Neural cell (in vitro differentiated cells): Measurements from ENCODE around the gene FBXO3.

Source experiments
- EZH2 ChIP-seq: fragments of 200-600, 300-800 bp; shearing (Covaris generic), sonication (generic); IDR thresholded peaks from 2 replicates; pipeline ENCODE4 v1.6.1; 2014; ENCODE audit warnings: antibody characterized with exemption, low read length, borderline replicate concordance, mild to moderate bottlenecking; ENCODE audit not compliant: insufficient read depth, poor library complexity, severe bottlenecking
- TF ChIP-seq, protein P1 (sequence below): fragments of 450-650 bp; IDR thresholded peaks from 2 replicates; pipeline ENCODE4 v1.5.1; 2014; ENCODE audit warnings: antibody characterized with exemption, mild to moderate bottlenecking, moderate library complexity; ENCODE audit not compliant: poor library complexity, severe bottlenecking

DNA sequence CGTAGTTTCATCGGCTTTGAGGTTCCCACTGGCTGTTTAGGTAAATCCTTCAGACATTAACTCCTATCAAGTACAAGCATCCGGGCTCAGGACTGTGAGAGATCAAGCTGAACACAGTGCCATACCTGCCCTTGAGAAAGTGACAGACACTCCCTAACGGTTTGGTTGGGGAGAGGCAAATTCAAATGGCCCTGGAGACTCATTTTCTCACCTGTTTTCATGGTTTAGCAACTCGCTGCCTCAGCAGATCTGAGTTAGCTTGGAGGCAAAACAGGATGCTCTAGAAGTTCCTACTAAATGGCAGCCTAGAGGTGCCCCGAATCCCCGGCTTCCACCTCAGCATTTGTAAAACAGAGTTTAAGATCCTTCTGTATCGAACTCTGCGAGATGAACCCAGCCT is 3.6 kb upstream of the FBXO3 start:
- TF ChIP-seq, protein P1, sequence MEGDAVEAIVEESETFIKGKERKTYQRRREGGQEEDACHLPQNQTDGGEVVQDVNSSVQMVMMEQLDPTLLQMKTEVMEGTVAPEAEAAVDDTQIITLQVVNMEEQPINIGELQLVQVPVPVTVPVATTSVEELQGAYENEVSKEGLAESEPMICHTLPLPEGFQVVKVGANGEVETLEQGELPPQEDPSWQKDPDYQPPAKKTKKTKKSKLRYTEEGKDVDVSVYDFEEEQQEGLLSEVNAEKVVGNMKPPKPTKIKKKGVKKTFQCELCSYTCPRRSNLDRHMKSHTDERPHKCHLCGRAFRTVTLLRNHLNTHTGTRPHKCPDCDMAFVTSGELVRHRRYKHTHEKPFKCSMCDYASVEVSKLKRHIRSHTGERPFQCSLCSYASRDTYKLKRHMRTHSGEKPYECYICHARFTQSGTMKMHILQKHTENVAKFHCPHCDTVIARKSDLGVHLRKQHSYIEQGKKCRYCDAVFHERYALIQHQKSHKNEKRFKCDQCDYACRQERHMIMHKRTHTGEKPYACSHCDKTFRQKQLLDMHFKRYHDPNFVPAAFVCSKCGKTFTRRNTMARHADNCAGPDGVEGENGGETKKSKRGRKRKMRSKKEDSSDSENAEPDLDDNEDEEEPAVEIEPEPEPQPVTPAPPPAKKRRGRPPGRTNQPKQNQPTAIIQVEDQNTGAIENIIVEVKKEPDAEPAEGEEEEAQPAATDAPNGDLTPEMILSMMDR, result no peak
- TF ChIP-seq EZH2, result no peak
